Fibroblast of lung (primary cell): ENCODE data around the gene SERPINB7.

Experiments used
- EZH2 ChIP-seq: IDR thresholded peaks from 2 replicates; pipeline ENCODE4 v1.5.1; 2012; ENCODE audit warnings: low read length, control low read depth, mild to moderate bottlenecking; ENCODE audit errors: missing control alignments
- TF ChIP-seq, protein P1 (sequence below), 2 donors: IDR thresholded peaks in 1 of 2; conservative IDR thresholded peaks in 1 of 2; 1 replicate in 1 of 2; 2 replicates in 1 of 2; pipeline ENCODE4 v1.5.1; 2011 to 2012; ENCODE audit warnings: low read length in 2 of 2, control low read depth in 1 of 2, inconsistent platforms in 1 of 2, low read depth in 1 of 2, mild to moderate bottlenecking in 1 of 2

DNA sequence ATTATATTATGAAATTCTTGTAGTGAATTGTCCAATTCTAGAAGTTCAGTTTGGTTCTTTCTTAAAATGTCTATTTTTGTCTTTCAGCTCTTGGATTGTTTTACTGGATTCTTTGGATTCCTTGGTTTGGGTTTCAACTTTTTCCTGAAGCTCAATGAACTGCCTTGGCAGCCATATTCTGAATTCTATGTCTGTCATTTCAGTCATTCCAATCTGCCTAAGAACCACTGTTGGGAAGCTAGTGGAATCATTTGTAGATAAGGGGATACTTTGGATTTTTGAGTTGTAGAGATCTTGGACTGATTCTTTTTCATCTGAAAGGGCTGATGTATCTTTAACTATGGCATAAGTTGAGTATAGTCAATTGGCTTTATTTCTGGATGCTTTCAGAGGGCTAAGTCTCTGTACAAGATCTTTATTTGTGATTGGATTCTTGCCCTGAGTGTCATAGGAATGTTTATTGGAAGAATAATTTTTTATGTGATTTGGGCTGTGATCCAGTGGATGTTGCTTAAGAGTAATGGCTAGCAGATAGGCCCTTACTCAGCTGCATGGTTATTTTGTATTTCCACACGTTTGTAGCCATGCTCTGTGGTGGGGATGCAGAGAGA is 42.3 kb downstream of the SERPINB7 start:
- TF ChIP-seq, protein P1, sequence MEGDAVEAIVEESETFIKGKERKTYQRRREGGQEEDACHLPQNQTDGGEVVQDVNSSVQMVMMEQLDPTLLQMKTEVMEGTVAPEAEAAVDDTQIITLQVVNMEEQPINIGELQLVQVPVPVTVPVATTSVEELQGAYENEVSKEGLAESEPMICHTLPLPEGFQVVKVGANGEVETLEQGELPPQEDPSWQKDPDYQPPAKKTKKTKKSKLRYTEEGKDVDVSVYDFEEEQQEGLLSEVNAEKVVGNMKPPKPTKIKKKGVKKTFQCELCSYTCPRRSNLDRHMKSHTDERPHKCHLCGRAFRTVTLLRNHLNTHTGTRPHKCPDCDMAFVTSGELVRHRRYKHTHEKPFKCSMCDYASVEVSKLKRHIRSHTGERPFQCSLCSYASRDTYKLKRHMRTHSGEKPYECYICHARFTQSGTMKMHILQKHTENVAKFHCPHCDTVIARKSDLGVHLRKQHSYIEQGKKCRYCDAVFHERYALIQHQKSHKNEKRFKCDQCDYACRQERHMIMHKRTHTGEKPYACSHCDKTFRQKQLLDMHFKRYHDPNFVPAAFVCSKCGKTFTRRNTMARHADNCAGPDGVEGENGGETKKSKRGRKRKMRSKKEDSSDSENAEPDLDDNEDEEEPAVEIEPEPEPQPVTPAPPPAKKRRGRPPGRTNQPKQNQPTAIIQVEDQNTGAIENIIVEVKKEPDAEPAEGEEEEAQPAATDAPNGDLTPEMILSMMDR (conservative IDR thresholded peaks at IDR 0.05 in 1 of 2, IDR thresholded peaks at IDR 0.05 in 1 of 2; ENCODE audit: low read depth in 1 of 2, low read length in 2 of 2): no peak
- no peak for TF ChIP-seq EZH2
